HCT116 (cell line): Measurements from ENCODE around the gene RPGRIP1. TPM values are rescaled to one million over a fixed set of nuclear protein-coding genes. Genes with fewer than 3 reads are reported as not detected.

Source experiments
- ATAC-seq: fragments of 200-7000 bp; cut with Tn5 transposase; 2 replicates; pipeline ENCODE4 v1.9.1; 2020; ENCODE audit warnings: mild to moderate bottlenecking, moderate library complexity
- BruUV-seq: library from RNA; stranded (reverse); fragments of 400-500 nt; replicated peaks from 2 replicates; lab custom pipeline; 2021; lab: Mats Ljungman, UMichigan
- CTCF ChIA-PET: fragments of 300-600 bp; sonication (Branson Sonifier 250); formaldehyde crosslinking; loops from one replicate; lab custom pipeline; 2021; ENCODE audit warnings: antibody characterized with exemption; lab: Charles Lee
- POLR2A ChIA-PET: fragments of 300-600, 350-600 bp; sonication (Branson Sonifier 250); formaldehyde crosslinking; loops from one replicate; lab custom pipeline; 2021; ENCODE audit warnings: antibody characterized with exemption; lab: Charles Lee
- RAD21 ChIA-PET, 2 experiments: fragments of 300-600 bp; sonication (Branson Sonifier 250); formaldehyde crosslinking; loops; one replicate each; lab custom pipeline; 2023; ENCODE audit warnings: low total read pairs in 2 of 2; ENCODE audit not compliant: uncharacterized antibody in 2 of 2, unreplicated experiment in 2 of 2, low non-redundant PET in 1 of 2; lab: Charles Lee
- DNase-seq: peaks from one replicate; pipeline ENCODE4 v3.0.0-alpha.2; 2010; ENCODE audit warnings: low read depth, low spot score
- H2AFZ ChIP-seq: fragments of 200-600 bp; shearing (Covaris generic), sonication (generic); 2 replicates; pipeline ENCODE4 v1.6.1; 2017; ENCODE audit warnings: low read depth, mixed run types, mixed read lengths, antibody characterized with exemption, low read length; ENCODE audit not compliant: poor library complexity, severe bottlenecking
- H3K27ac ChIP-seq: 2 replicates; pipeline ENCODE4 v1.5.1; 2012; ENCODE audit warnings: low read depth, low read length
- H3K27me3 ChIP-seq: fragments of 200-600 bp; sonication (generic); 2 replicates; pipeline ENCODE4 v1.6.1; 2016; ENCODE audit warnings: mixed run types, low read length, mixed read lengths; ENCODE audit not compliant: insufficient read depth
- H3K36me3 ChIP-seq, 2 experiments: fragments of 200-500 bp in 1 of 2; fragments of 200-600 bp in 1 of 2; sonication (Bioruptor generic) in 1 of 2; sonication (generic) in 1 of 2; 2 replicates each; pipeline versions ENCODE4 v1.5.1 to v1.6.1; 2014 to 2016; ENCODE audit warnings: low read length in 2 of 2, inconsistent platforms in 1 of 2, mixed read lengths in 1 of 2, mixed run types in 1 of 2; ENCODE audit not compliant: insufficient read depth in 2 of 2, control insufficient read depth in 1 of 2
- H3K4me1 ChIP-seq, 2 experiments: fragments of 200-600 bp in 1 of 2; sonication (generic) in 1 of 2; 2 replicates each; pipeline versions ENCODE4 v1.5.1 to v1.6.1; 2012 to 2017; ENCODE audit warnings: low read length in 2 of 2, inconsistent platforms in 1 of 2, mild to moderate bottlenecking in 1 of 2, mixed read lengths in 1 of 2, mixed run types in 1 of 2, moderate library complexity in 1 of 2; ENCODE audit not compliant: insufficient read depth in 2 of 2, control insufficient read depth in 1 of 2
- H3K4me2 ChIP-seq: fragments of 200-600 bp; sonication (generic); 2 replicates; pipeline ENCODE4 v1.6.1; 2017; ENCODE audit warnings: mixed run types, low read length, mixed read lengths
- H3K4me3 ChIP-seq, 2 experiments: fragments of 200-600 bp in 1 of 2; sonication (generic) in 1 of 2; replicated peaks in 1 of 2; 2 replicates each; pipeline ENCODE4 v1.5.1; 2011 to 2016; ENCODE audit warnings: low read length in 2 of 2, control low read depth in 1 of 2, low read depth in 1 of 2, mild to moderate bottlenecking in 1 of 2, mixed read lengths in 1 of 2, mixed run types in 1 of 2
- H3K79me2 ChIP-seq: fragments of 200-600 bp; sonication (generic); 2 replicates; pipeline ENCODE4 v1.6.1; 2017; ENCODE audit warnings: mild to moderate bottlenecking, mixed run types, low read length, moderate library complexity, mixed read lengths; ENCODE audit not compliant: insufficient read depth
- H3K9ac ChIP-seq: fragments of 200-600 bp; sonication (generic); 2 replicates; pipeline ENCODE4 v1.6.1; 2016; ENCODE audit warnings: low read length, mixed read lengths
- H3K9me2 ChIP-seq: fragments of 200-600 bp; sonication (generic), shearing (Covaris generic); 2 replicates; pipeline ENCODE4 v1.6.1; 2017; ENCODE audit warnings: mixed run types, mild to moderate bottlenecking, moderate library complexity; ENCODE audit not compliant: insufficient read depth
- H3K9me3 ChIP-seq, 2 experiments: fragments of 200-500 bp in 1 of 2; fragments of 200-600 bp in 1 of 2; sonication (Bioruptor generic) in 1 of 2; sonication (generic) in 1 of 2; 2 replicates each; pipeline ENCODE4 v1.6.1; 2014 to 2017; ENCODE audit warnings: low read length in 2 of 2, mixed read lengths in 2 of 2, inconsistent platforms in 1 of 2, low read depth in 1 of 2, mild to moderate bottlenecking in 1 of 2, mixed run types in 1 of 2, moderate library complexity in 1 of 2; ENCODE audit not compliant: control insufficient read depth in 1 of 2, insufficient read depth in 1 of 2
- H4K20me1 ChIP-seq: fragments of 200-600 bp; sonication (generic), shearing (Covaris generic); 2 replicates; pipeline ENCODE4 v1.6.1; 2017; ENCODE audit warnings: mixed run types, mild to moderate bottlenecking, moderate library complexity; ENCODE audit not compliant: insufficient read depth
- CBX3 ChIP-seq: IDR thresholded peaks from 2 replicates; pipeline ENCODE4 v1.6.1; 2012; ENCODE audit warnings: low read depth
- CEBPB ChIP-seq: IDR thresholded peaks from 2 replicates; pipeline ENCODE4 v1.6.1; 2012; ENCODE audit warnings: low read depth
- EGR1 ChIP-seq: IDR thresholded peaks from 2 replicates; pipeline ENCODE4 v1.6.1; 2012; ENCODE audit warnings: low read depth
- ELF1 ChIP-seq: IDR thresholded peaks from 2 replicates; pipeline ENCODE4 v1.6.1; 2012; ENCODE audit warnings: low read depth, borderline replicate concordance
- EZH2 ChIP-seq: fragments of 200-600 bp; sonication (generic); IDR thresholded peaks from 2 replicates; pipeline ENCODE4 v1.6.1; 2017; ENCODE audit warnings: antibody characterized with exemption, mixed run types
- FOSL1 ChIP-seq: IDR thresholded peaks from 2 replicates; pipeline ENCODE4 v1.6.1; 2012; ENCODE audit warnings: low read depth
- JUND ChIP-seq: IDR thresholded peaks from 2 replicates; pipeline ENCODE4 v1.6.1; 2012
- MAX ChIP-seq: IDR thresholded peaks from 2 replicates; pipeline ENCODE4 v1.6.1; 2012
- POLR2AphosphoS5 ChIP-seq: IDR thresholded peaks from 2 replicates; pipeline ENCODE4 v1.6.1; 2011; ENCODE audit warnings: mild to moderate bottlenecking, low read depth, low read length, moderate library complexity
- SP1 ChIP-seq: IDR thresholded peaks from 2 replicates; pipeline ENCODE4 v1.6.1; 2012; ENCODE audit warnings: low read depth
- SRF ChIP-seq: IDR thresholded peaks from 2 replicates; pipeline ENCODE4 v1.6.1; 2012; ENCODE audit warnings: low read depth
- TCF7L2 ChIP-seq: IDR thresholded peaks from 2 replicates; pipeline ENCODE4 v1.7.0; 2011; ENCODE audit warnings: borderline replicate concordance, inconsistent platforms; ENCODE audit not compliant: insufficient read depth, insufficient read length; ENCODE audit errors: extremely low read depth
- YY1 ChIP-seq: IDR thresholded peaks from 2 replicates; pipeline ENCODE4 v1.6.1; 2011; ENCODE audit warnings: low read length, low read depth, moderate library complexity, mild to moderate bottlenecking; ENCODE audit not compliant: insufficient replicate concordance; ENCODE audit errors: extremely low read depth
- ZNF274 ChIP-seq: fragments of 200-500 bp; sonication (Bioruptor generic); IDR thresholded peaks from 2 replicates; pipeline ENCODE4 v1.6.1; 2014; ENCODE audit warnings: mild to moderate bottlenecking, low read depth, low read length, inconsistent platforms
- intact Hi-C: fragments of 100-400 bp; cut with micrococcal nuclease; formaldehyde crosslinking; loops from 2 replicates; pipeline ENCODE4 v1.10.0; 2022
- total RNA-seq: library from RNA; stranded (reverse); gene quantifications from one replicate; pipeline ENCODE4 v1.2.1, GENCODE V29; 2021; ENCODE audit not compliant: unreplicated experiment
- TF ChIP-seq, protein P1 (sequence below), 3 experiments: fragments of 200-600 bp in 1 of 3; sonication (generic) in 1 of 3; IDR thresholded peaks in 2 of 3; conservative IDR thresholded peaks in 1 of 3; 2 replicates each; pipeline ENCODE4 v1.5.1; 2012 to 2017; ENCODE audit warnings: low read depth in 2 of 3, low read length in 2 of 3, antibody characterized with exemption in 1 of 3, borderline replicate concordance in 1 of 3, control low read depth in 1 of 3, mild to moderate bottlenecking in 1 of 3, mixed read lengths in 1 of 3, mixed run types in 1 of 3, moderate library complexity in 1 of 3; ENCODE audit not compliant: insufficient read depth in 1 of 3

Gene RPGRIP1
- total RNA-seq, 1 experiment from 2014 or later: not detected

DNA sequence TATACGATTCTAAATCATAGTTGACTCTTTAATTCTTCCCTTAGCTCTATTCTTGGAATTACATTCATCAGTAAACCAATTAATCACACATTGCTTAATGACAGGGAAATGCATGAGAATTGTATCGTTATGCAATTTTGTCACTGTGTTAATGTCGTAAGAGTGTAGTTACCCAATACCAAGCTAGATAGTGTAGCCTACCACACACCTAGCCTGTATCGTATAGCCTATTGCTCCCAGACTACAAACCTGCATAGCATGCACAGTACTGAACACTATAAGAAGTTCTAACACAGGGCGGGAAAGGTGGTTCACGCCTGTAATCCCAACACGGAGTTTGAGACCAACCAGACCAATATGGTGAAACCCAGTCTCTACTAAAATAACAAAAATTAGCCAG is 35.3 kb upstream of the RPGRIP1 start:
- no TSS peak for BruUV-seq
- H3K79me2 ChIP-seq: peaks cover 100% of the 10 kb centered on the region
- H3K4me3 ChIP-seq: no peak overlapping the region
- ChIA-PET CTCF (no interaction called here), POLR2A (no interaction called here), RAD21 (no interaction called here)
- H3K4me2 ChIP-seq: no peak overlapping the region
- peaks cover 51 to 53% of the 10 kb centered on the region in 2 experiments for H3K36me3 ChIP-seq
- no peak for TF ChIP-seq YY1
- TF ChIP-seq, protein P1, sequence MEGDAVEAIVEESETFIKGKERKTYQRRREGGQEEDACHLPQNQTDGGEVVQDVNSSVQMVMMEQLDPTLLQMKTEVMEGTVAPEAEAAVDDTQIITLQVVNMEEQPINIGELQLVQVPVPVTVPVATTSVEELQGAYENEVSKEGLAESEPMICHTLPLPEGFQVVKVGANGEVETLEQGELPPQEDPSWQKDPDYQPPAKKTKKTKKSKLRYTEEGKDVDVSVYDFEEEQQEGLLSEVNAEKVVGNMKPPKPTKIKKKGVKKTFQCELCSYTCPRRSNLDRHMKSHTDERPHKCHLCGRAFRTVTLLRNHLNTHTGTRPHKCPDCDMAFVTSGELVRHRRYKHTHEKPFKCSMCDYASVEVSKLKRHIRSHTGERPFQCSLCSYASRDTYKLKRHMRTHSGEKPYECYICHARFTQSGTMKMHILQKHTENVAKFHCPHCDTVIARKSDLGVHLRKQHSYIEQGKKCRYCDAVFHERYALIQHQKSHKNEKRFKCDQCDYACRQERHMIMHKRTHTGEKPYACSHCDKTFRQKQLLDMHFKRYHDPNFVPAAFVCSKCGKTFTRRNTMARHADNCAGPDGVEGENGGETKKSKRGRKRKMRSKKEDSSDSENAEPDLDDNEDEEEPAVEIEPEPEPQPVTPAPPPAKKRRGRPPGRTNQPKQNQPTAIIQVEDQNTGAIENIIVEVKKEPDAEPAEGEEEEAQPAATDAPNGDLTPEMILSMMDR (IDR thresholded peaks at IDR 0.05 in 2 of 3, conservative IDR thresholded peaks at IDR 0.05 in 1 of 3; ENCODE audit: borderline replicate concordance in 1 of 3, insufficient read depth in 1 of 3, low read depth in 2 of 3, low read length in 2 of 3): no peak
- TF ChIP-seq JUND: no peak
- no peak for TF ChIP-seq SRF
- TF ChIP-seq EZH2: no peak
- no peak for TF ChIP-seq POLR2AphosphoS5
- TF ChIP-seq FOSL1: no peak
- TF ChIP-seq SP1: no peak
- TF ChIP-seq ZNF274: no peak
- TF ChIP-seq TCF7L2: no peak
- no peak for TF ChIP-seq ELF1
- no peak for TF ChIP-seq EGR1
- no peak for TF ChIP-seq MAX
- no peak for TF ChIP-seq CEBPB
- no peak for TF ChIP-seq CBX3
- peaks cover 91% of the 10 kb centered on the region for H4K20me1 ChIP-seq
- intact Hi-C loops: no loop called here
- H3K9ac ChIP-seq: no peak overlapping the region
- H3K9me3 ChIP-seq: no peaks in the 10 kb centered on the region
- ATAC-seq (no peak), DNase-seq (no peak)
- no peaks in the 10 kb centered on the region for H3K27me3 ChIP-seq
- no peak overlapping the region for H3K27ac ChIP-seq
- H3K9me2 ChIP-seq: no peaks in the 10 kb centered on the region
- no peaks in the 10 kb centered on the region for H3K4me1 ChIP-seq
- no peak overlapping the region for H2AFZ ChIP-seq
